GM03348 (cell line): Measurements from ENCODE around the gene MRPL19.

ENCODE experiments used
- DNase-seq: peaks from one replicate; pipeline ENCODE4 v3.0.0; 2012; ENCODE audit warnings: low spot score

MRPL19 gene

GRCh38 chr2:75646583-75647425 lies at the start of gene MRPL19:
Gene MRPL19 (plus strand): TSS chr2:75646783. CDS start chr2:75646808, 25 bp downstream.
- peak; percentile 93 for DNase-seq

- DNase-seq, result no peak
Measured at GRCh38 chr2:75596784-75597183, 49.8 kb upstream of the MRPL19 start.

GRCh38 chr2:75597949-75598348 lies 48.6 kb upstream of the MRPL19 start:
- no peak for DNase-seq

- DNase-seq, result no peak
Measured at GRCh38 chr2:75598589-75599155, 47.9 kb upstream of the MRPL19 start.

GRCh38 chr2:75600461-75601011 lies 46.0 kb upstream of the MRPL19 start:
- DNase-seq, result no peak

- peak; percentile 77 for DNase-seq
Measured at GRCh38 chr2:75602724-75603342, 43.8 kb upstream of the MRPL19 start.

- DNase-seq, result peak; percentile 9
Measured at GRCh38 chr2:75603477-75603876, 43.1 kb upstream of the MRPL19 start.

- DNase-seq, result peak; percentile 17
Measured at GRCh38 chr2:75604484-75604883, 42.1 kb upstream of the MRPL19 start.

- peak; percentile 82 for DNase-seq
Measured at GRCh38 chr2:75605770-75606529, 40.6 kb upstream of the MRPL19 start.

GRCh38 chr2:75606761-75607399 lies 39.7 kb upstream of the MRPL19 start:
- DNase-seq, result peak; percentile 69

GRCh38 chr2:75607400-75607798 lies 39.2 kb upstream of the MRPL19 start:
- DNase-seq, result no peak

GRCh38 chr2:75607988-75608683 lies 38.4 kb upstream of the MRPL19 start:
- no peak for DNase-seq

- DNase-seq, result peak; percentile 75
Measured at GRCh38 chr2:75608684-75609333, 37.8 kb upstream of the MRPL19 start.

GRCh38 chr2:75609334-75609689 lies 37.3 kb upstream of the MRPL19 start:
- DNase-seq, result no peak

- peak; percentile 23 for DNase-seq
Measured at GRCh38 chr2:75609937-75610508, 36.6 kb upstream of the MRPL19 start.

- DNase-seq, result no peak
Measured at GRCh38 chr2:75610671-75611070, 35.9 kb upstream of the MRPL19 start.

- DNase-seq, result no peak
Measured at GRCh38 chr2:75612108-75612861, 34.3 kb upstream of the MRPL19 start.

GRCh38 chr2:75612862-75613243 lies 33.7 kb upstream of the MRPL19 start:
- DNase-seq, result no peak

GRCh38 chr2:75614162-75614651 lies 32.4 kb upstream of the MRPL19 start:
- DNase-seq, result no peak
